GM18868 (cell line): ENCODE measurements around the gene FAM3B.
"Not testable (repeated sequence)": the region's sequence is repeated elsewhere in the genome, so short reads cannot be mapped to it uniquely, and the experiment has no call there.

Experiments used
- ATAC-seq: cut with Tn5 transposase; IDR thresholded peaks from one replicate; pipeline ENCODE4 v1.9.1; 2021; ENCODE audit warnings: mild to moderate bottlenecking, moderate library complexity; ENCODE audit not compliant: unreplicated experiment

FAM3B gene

GRCh38 chr21:41316200-41317062 is at the start of gene FAM3B:
FAM3B (plus strand) TSS chr21:41316801; CDS start chr21:41316880, 79 bp downstream.
- no peak for ATAC-seq

GRCh38 chr21:41267346-41267745 is 49.3 kb upstream of the FAM3B start:
- no peak for ATAC-seq

- ATAC-seq, result no peak
Measured at GRCh38 chr21:41269535-41269934, 47.1 kb upstream of the FAM3B start.

- ATAC-seq, result no peak
Measured at GRCh38 chr21:41277196-41277595, 39.4 kb upstream of the FAM3B start.

- ATAC-seq, result no peak
Measured at GRCh38 chr21:41277846-41278245, 38.8 kb upstream of the FAM3B start.

- ATAC-seq, result no peak
Measured at GRCh38 chr21:41280115-41280919, 36.3 kb upstream of the FAM3B start.

- ATAC-seq, result no peak
Measured at GRCh38 chr21:41282412-41282811, 34.2 kb upstream of the FAM3B start.

GRCh38 chr21:41283211-41283818 is 33.3 kb upstream of the FAM3B start:
- peak; percentile 79 for ATAC-seq

GRCh38 chr21:41289431-41289830 is 27.2 kb upstream of the FAM3B start:
- ATAC-seq, result no peak

GRCh38 chr21:41290106-41290799 is 26.3 kb upstream of the FAM3B start:
- ATAC-seq, result no peak

GRCh38 chr21:41294548-41295231 is 21.9 kb upstream of the FAM3B start:
- ATAC-seq, result no peak

- ATAC-seq, result no peak
Measured at GRCh38 chr21:41295721-41296254, 20.8 kb upstream of the FAM3B start.

GRCh38 chr21:41302976-41303375 is 13.6 kb upstream of the FAM3B start:
- ATAC-seq, result no peak

GRCh38 chr21:41304068-41304720 is 12.4 kb upstream of the FAM3B start:
- no peak for ATAC-seq

GRCh38 chr21:41307219-41307618 is 9.4 kb upstream of the FAM3B start:
- ATAC-seq, result no peak

- ATAC-seq, result not testable (repeated sequence)
Measured at GRCh38 chr21:41313285-41314164, 3.1 kb upstream of the FAM3B start.

- no peak for ATAC-seq
Measured at GRCh38 chr21:41315726-41316125, 875 bp upstream of the FAM3B start.

- no peak for ATAC-seq
Measured at GRCh38 chr21:41317063-41317392, 427 bp downstream of the FAM3B start.

- no peak for ATAC-seq
Measured at GRCh38 chr21:41317458-41317857, 857 bp downstream of the FAM3B start.
